ENCODE measurements around the gene PRDX1. TPM values are rescaled to one million over a fixed set of nuclear protein-coding genes. Genes with fewer than 3 reads are reported as not detected.

The PRDX1 gene
- total and polyA plus RNA-seq, 2 of the 13 experiments (the other 11 are each of a cell fraction or from before 2014, with no cell fraction given) = 761 to 1,898 TPM

DNA sequence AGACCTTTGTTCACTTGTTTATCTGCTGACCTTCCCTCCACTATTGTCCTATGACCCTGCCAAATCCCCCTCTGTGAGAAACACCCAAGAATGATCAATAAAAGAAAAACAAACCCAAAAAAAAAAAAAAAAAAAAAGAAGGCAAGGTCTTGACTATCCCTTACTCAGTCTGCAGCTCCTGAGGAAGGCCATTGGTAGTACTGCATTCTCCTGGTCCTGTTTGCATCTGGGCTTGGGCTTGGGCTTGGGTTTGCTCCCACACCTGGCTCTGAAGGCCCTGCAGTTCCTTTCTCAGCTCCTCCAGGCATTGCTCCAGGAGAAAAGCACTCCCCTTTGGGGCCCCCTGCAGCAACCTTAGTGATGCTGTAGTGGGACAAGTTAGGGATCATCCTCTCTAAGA, 23.4 kb downstream of the PRDX1 start:
- Histone ChIP-seq H4K20me1 (ENCODE audit: insufficient read depth, low read length) (no peaks in the 10 kb centered on the region), H2AFZ (ENCODE audit: low read length) (no peak overlapping the region), H3K9ac (ENCODE audit: insufficient read depth, low read depth, low read length) (peak overlapping the region; percentile 77; the same call in 1 of the 2 replicates), H3K4me1 (ENCODE audit: insufficient read depth, low read length) (peaks cover 35% of the 10 kb centered on the region), H3K36me3 (replicated peaks in 1 of 2; ENCODE audit: control insufficient read depth in 1 of 2, insufficient read depth in 2 of 2, low read length in 2 of 2) (peaks cover 0 to 8% of the 10 kb centered on the region in 2 experiments; a peak in 1 of 5 replicates), H3K4me3 (replicated peaks in 1 of 3; ENCODE audit: insufficient read depth in 1 of 3, low read depth in 2 of 3, low read length in 3 of 3) (peak overlapping the region; percentile 31 to 83 (median 74); a peak in 5 of 6 replicates), H3K4me2 (ENCODE audit: low read depth, low read length) (peak overlapping the region; percentile 95), H3K9me3 (ENCODE audit: low read length) (no peaks in the 10 kb centered on the region), H3K79me2 (ENCODE audit: insufficient read depth, low read length) (peaks cover 19% of the 10 kb centered on the region), H3K27me3 (ENCODE audit: control insufficient read depth in 1 of 2, insufficient read depth in 2 of 2, low read length in 2 of 2) (no peaks in the 10 kb centered on the region; a peak in 1 of 5 replicates), H3K27ac (ENCODE audit: extremely low read length, insufficient read depth, low read length) (peak overlapping the region; percentile 71)
- CTCF ChIA-PET (ENCODE audit: low intra/inter-chr PET ratio, low total read pairs) = no interaction called here
- intact Hi-C loops (cut with micrococcal nuclease; ENCODE audit: unreplicated experiment) (no loop called here), in situ Hi-C loops (cut with HindIII; ENCODE audit: extremely low pct_ligation_motif_present, low pct_unique_long_range_greater_than_20kb) (no loop called here)
- DNase-seq (ENCODE audit: low spot score) = no peak
- FAIRE-seq = peak; percentile 36
- POLR2A ChIA-PET = interaction anchor here (1.1 to 5.3 kb wide), 8 partner anchors 8 to 486 kb away, joined by 3 to 144 read pairs (median 30); partner anchors contain the start of genes HECTD3, MUTYH, PRDX1 and TESK2
- ATAC-seq = peak; percentile 25
- no TSS peak for BruUV-seq (replicated peaks)
- TF ChIP-seq, protein P1, sequence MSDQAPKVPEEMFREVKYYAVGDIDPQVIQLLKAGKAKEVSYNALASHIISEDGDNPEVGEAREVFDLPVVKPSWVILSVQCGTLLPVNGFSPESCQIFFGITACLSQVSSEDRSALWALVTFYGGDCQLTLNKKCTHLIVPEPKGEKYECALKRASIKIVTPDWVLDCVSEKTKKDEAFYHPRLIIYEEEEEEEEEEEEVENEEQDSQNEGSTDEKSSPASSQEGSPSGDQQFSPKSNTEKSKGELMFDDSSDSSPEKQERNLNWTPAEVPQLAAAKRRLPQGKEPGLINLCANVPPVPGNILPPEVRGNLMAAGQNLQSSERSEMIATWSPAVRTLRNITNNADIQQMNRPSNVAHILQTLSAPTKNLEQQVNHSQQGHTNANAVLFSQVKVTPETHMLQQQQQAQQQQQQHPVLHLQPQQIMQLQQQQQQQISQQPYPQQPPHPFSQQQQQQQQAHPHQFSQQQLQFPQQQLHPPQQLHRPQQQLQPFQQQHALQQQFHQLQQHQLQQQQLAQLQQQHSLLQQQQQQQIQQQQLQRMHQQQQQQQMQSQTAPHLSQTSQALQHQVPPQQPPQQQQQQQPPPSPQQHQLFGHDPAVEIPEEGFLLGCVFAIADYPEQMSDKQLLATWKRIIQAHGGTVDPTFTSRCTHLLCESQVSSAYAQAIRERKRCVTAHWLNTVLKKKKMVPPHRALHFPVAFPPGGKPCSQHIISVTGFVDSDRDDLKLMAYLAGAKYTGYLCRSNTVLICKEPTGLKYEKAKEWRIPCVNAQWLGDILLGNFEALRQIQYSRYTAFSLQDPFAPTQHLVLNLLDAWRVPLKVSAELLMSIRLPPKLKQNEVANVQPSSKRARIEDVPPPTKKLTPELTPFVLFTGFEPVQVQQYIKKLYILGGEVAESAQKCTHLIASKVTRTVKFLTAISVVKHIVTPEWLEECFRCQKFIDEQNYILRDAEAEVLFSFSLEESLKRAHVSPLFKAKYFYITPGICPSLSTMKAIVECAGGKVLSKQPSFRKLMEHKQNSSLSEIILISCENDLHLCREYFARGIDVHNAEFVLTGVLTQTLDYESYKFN (CRISPR knock-in tag; conservative IDR thresholded peaks at IDR 0.05) = peak; percentile 27; the same call in 1 of the 2 replicates
- TF ChIP-seq BCL6 (CRISPR knock-in tag; IDR thresholded peaks at IDR 0.05) (peak; percentile 79), SOX13 (IDR thresholded peaks at IDR 0.05) (no peak), SOX13 (CRISPR knock-in tag; conservative IDR thresholded peaks at IDR 0.05 in 1 of 2, IDR thresholded peaks at IDR 0.05 in 1 of 2) (peak in 1 of 2 experiments; percentile 36; a peak in 1 of 4 replicates), POLR2AphosphoS5 (IDR thresholded peaks at IDR 0.05; ENCODE audit: low read depth, low read length) (no peak)
- TF ChIP-seq, protein P2, sequence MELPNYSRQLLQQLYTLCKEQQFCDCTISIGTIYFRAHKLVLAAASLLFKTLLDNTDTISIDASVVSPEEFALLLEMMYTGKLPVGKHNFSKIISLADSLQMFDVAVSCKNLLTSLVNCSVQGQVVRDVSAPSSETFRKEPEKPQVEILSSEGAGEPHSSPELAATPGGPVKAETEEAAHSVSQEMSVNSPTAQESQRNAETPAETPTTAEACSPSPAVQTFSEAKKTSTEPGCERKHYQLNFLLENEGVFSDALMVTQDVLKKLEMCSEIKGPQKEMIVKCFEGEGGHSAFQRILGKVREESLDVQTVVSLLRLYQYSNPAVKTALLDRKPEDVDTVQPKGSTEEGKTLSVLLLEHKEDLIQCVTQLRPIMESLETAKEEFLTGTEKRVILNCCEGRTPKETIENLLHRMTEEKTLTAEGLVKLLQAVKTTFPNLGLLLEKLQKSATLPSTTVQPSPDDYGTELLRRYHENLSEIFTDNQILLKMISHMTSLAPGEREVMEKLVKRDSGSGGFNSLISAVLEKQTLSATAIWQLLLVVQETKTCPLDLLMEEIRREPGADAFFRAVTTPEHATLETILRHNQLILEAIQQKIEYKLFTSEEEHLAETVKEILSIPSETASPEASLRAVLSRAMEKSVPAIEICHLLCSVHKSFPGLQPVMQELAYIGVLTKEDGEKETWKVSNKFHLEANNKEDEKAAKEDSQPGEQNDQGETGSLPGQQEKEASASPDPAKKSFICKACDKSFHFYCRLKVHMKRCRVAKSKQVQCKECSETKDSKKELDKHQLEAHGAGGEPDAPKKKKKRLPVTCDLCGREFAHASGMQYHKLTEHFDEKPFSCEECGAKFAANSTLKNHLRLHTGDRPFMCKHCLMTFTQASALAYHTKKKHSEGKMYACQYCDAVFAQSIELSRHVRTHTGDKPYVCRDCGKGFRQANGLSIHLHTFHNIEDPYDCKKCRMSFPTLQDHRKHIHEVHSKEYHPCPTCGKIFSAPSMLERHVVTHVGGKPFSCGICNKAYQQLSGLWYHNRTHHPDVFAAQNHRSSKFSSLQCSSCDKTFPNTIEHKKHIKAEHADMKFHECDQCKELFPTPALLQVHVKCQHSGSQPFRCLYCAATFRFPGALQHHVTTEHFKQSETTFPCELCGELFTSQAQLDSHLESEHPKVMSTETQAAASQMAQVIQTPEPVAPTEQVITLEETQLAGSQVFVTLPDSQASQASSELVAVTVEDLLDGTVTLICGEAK (IDR thresholded peaks at IDR 0.05) = 0 out of 2 replicates have a peak, but pooled peaks have one; percentile 33
- TF ChIP-seq, protein P2 (CRISPR knock-in tag; IDR thresholded peaks at IDR 0.05) = peak; percentile 80
- TF ChIP-seq, protein P3, sequence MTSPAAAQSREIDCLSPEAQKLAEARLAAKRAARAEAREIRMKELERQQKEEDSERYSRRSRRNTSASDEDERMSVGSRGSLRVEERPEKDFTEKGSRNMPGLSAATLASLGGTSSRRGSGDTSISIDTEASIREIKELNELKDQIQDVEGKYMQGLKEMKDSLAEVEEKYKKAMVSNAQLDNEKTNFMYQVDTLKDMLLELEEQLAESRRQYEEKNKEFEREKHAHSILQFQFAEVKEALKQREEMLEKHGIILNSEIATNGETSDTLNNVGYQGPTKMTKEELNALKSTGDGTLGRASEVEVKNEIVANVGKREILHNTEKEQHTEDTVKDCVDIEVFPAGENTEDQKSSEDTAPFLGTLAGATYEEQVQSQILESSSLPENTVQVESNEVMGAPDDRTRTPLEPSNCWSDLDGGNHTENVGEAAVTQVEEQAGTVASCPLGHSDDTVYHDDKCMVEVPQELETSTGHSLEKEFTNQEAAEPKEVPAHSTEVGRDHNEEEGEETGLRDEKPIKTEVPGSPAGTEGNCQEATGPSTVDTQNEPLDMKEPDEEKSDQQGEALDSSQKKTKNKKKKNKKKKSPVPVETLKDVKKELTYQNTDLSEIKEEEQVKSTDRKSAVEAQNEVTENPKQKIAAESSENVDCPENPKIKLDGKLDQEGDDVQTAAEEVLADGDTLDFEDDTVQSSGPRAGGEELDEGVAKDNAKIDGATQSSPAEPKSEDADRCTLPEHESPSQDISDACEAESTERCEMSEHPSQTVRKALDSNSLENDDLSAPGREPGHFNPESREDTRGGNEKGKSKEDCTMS (CRISPR knock-in tag; conservative IDR thresholded peaks at IDR 0.05) = no peak

Data from HepG2 (cell line).